WTC11 (cell line): Measurements from ENCODE around the gene ATP11A.

Experiments used
- NFE2L1 ChIP-seq: sonication (generic); formaldehyde crosslinking; IDR thresholded peaks from 2 replicates; pipeline ENCODE4 v1.8.1; 2023; ENCODE audit warnings: missing genetic modification reagents
- ZNF317 ChIP-seq: sonication (generic); formaldehyde crosslinking; IDR thresholded peaks from 2 replicates; pipeline ENCODE4 v1.8.1; 2023; ENCODE audit warnings: low read depth, mild to moderate bottlenecking, moderate library complexity, missing genetic modification reagents, borderline replicate concordance
- ZNF396 ChIP-seq: fragments of 250-450 bp; sonication (Bioruptor Pico); IDR thresholded peaks from 2 replicates; pipeline ENCODE4 v1.8.0; 2021; ENCODE audit warnings: mild to moderate bottlenecking, moderate library complexity, borderline replicate concordance
- TF ChIP-seq, protein P1 (sequence below): sonication (generic); formaldehyde crosslinking; IDR thresholded peaks from 2 replicates; pipeline ENCODE4 v1.8.0; 2023; ENCODE audit warnings: missing genetic modification reagents, mild to moderate bottlenecking, borderline replicate concordance

DNA sequence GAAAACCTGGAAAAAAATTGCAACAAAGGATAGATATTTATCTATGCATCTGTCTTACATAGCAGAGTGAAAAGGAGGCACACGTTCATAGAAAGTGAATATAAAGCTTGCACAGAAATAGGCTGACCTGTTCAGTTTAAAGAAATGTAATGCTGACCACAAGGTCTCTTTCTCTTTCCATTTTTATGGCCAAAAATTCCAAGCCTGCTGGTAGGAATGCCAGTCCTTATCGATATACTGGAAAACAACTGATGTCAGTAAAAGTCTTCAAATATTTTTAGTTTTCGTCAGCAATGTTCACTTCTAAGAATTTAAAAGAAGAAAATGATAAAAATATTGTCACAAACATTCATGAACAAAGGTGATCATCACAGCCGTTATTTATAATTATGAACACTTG is 220.2 kb downstream of the ATP11A start:
- TF ChIP-seq, protein P1, sequence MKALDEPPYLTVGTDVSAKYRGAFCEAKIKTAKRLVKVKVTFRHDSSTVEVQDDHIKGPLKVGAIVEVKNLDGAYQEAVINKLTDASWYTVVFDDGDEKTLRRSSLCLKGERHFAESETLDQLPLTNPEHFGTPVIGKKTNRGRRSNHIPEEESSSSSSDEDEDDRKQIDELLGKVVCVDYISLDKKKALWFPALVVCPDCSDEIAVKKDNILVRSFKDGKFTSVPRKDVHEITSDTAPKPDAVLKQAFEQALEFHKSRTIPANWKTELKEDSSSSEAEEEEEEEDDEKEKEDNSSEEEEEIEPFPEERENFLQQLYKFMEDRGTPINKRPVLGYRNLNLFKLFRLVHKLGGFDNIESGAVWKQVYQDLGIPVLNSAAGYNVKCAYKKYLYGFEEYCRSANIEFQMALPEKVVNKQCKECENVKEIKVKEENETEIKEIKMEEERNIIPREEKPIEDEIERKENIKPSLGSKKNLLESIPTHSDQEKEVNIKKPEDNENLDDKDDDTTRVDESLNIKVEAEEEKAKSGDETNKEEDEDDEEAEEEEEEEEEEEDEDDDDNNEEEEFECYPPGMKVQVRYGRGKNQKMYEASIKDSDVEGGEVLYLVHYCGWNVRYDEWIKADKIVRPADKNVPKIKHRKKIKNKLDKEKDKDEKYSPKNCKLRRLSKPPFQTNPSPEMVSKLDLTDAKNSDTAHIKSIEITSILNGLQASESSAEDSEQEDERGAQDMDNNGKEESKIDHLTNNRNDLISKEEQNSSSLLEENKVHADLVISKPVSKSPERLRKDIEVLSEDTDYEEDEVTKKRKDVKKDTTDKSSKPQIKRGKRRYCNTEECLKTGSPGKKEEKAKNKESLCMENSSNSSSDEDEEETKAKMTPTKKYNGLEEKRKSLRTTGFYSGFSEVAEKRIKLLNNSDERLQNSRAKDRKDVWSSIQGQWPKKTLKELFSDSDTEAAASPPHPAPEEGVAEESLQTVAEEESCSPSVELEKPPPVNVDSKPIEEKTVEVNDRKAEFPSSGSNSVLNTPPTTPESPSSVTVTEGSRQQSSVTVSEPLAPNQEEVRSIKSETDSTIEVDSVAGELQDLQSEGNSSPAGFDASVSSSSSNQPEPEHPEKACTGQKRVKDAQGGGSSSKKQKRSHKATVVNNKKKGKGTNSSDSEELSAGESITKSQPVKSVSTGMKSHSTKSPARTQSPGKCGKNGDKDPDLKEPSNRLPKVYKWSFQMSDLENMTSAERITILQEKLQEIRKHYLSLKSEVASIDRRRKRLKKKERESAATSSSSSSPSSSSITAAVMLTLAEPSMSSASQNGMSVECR (CRISPR knock-in tag): no peak
- TF ChIP-seq ZNF317: no peak
- no peak for TF ChIP-seq NFE2L1
- no peak for TF ChIP-seq ZNF396
